GM18526 (cell line): ENCODE data around the gene LSAMP.

Source experiments
- POLR2A ChIP-seq: IDR thresholded peaks from 3 replicates; pipeline ENCODE4 v1.6.1; 2011; ENCODE audit not compliant: insufficient read length; ENCODE audit errors: extremely low read depth

Gene LSAMP

GRCh38 chr3:116124166-116124565, 321.1 kb downstream of the LSAMP start:
- TF ChIP-seq POLR2A: no peak

DNA sequence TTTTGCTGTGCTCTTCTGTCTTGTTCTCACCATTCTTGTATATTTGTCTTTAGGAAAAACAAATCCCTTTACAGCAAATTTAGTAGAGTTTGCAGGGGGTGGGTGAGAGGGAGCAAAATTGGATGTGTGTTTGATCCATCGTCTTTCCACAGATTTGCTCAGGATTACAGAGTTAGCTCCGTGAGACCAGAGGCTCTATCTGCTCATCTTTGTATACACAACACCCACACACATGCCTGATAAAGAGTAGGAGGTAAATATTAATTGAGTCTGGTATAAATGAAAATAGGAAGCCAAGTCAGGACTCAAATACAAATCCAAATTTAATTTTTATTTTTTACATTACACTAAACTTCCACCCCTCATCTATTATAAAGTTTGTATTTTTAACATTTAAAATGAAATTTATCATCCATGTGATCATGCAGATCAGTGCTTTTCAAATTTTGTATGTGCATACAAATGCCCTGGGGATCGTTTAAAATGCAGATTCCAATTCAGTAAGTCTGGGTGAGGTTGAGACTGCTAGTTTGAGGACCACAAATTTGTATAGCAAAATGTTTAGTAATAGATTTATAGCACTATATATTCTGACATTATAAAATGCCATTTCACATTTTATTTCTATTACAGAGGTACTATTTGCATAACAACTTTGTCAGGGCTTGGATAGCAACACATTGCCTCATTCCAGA, 326.7 kb downstream of the LSAMP start:
- TF ChIP-seq POLR2A: no peak

DNA sequence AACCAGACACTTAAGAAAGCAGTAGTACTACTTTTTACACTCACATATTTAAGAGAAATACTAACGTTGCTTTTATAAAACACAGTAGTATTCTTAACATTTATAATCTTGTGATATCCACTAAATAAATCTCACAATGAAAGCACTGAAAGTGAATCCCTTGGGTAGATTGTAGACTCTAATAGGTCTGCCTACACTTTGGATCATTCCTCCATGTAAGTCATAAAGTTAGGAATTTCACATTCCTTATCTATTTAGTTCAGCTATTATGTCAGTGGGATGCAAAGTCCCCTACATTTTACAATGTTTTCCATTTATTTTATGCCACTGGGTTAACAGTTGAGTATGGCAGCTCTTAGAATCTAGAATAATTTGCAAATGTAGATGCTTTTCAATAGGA, 330.7 kb downstream of the LSAMP start:
- TF ChIP-seq POLR2A: no peak

DNA sequence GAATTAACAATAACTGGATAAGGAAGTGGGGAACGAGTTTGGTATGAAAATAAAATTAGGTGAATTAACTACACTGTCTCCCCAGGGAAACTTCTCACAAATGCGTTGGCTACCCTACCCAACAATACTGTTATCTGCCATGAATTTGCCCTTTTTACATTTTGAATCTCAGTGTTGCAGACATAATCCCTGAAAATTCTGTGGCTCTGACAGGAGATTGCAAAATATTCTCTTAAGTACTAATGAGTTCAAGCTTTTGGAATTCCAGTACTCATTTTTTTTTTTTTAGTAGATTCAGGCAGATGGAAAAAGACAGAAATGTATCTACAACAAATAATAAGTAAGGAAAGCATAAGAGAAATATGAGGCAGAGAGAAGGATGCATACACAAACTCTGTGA, 332.6 kb downstream of the LSAMP start:
- TF ChIP-seq POLR2A: no peak

- no peak for TF ChIP-seq POLR2A
Observed at GRCh38 chr3:116111765-116112164, 333.5 kb downstream of the LSAMP start.

DNA sequence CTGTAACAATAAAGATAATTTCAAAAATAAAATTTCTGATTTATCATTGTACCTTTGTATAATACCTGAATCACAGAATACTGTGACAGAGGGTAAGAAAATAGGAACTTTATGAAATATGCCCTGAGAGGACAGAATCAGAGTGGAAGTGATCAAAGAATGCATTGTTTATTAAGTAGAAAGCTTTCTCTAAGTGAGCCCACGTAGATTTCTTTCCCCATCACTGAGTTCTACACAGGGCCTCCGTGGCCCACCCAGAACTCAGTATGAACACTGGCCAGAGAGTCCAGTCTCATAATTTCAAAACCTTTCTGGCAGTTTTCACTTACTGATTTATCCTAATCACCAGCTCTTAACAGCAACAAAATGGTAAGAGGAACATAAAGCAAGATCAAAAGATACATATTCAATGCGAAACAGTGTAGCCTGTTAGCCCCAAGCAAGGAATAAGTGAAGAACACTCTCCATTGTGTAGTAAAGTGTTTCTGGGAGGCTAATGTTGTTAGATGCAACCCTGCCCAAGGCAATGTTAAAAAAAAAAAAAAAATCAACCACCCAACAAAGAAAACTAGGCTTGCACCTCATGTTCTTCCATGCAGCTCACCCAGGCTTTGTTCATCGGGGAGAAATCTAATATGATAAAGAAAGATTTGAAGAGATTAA, 341.3 kb downstream of the LSAMP start:
- TF ChIP-seq POLR2A: no peak

DNA sequence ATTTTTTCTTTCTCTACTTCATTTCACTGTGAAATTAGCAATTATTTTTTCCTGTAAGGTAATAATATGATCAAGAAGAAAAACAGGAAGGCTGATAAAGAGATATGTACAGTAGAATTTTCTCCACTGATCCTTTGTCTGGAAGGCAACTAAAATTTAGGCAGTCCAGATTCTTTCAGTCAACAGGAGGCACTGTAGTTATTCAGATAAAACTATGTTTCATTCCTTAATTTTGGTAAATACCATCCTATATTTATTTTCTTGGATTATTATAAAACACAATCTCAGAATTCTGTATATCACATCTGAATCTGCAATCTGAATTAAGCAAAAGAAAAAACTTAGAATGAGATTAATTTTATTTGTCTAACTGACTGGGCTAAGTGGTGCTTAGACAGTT, 343.2 kb downstream of the LSAMP start:
- TF ChIP-seq POLR2A: no peak

DNA sequence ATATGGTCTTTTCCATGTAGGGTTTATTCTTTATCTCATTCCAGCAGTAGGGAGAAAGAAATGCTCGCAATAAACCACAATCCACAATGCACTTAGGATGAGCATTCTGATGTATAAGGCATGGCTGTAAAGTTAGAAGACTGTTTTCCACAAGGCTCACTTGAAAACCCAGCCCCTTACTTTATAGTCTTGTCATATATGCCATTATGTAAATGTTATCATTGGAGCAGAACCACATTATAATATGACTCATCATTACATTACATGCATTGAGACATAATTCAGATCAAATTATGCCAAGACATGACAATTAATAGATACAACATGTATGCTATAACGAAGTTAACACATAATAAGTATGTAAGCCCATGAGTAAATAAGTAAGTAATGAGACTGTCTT, 348.1 kb downstream of the LSAMP start:
- TF ChIP-seq POLR2A: no peak

DNA sequence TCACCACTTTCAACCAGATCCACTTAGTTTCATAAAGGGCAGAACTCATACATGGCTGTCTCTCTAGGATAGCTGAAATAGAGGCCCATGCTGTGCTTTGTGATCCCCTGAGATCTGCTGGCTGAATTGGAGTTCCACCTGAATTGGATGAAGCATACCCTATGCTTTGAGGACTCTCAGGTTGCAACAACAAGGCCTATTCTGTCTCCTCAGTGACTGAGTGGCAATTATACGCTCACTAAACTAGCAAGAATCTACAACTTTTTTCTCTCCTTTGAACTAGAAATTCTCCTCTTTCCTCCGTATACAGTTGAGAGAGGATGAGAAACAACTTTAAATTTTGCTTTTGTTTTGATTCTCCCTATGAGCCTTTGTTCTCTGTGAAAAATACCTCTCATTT, 348.7 kb downstream of the LSAMP start:
- no peak for TF ChIP-seq POLR2A

GRCh38 chr3:116093374-116093773, 351.9 kb downstream of the LSAMP start:
- TF ChIP-seq POLR2A: no peak

DNA sequence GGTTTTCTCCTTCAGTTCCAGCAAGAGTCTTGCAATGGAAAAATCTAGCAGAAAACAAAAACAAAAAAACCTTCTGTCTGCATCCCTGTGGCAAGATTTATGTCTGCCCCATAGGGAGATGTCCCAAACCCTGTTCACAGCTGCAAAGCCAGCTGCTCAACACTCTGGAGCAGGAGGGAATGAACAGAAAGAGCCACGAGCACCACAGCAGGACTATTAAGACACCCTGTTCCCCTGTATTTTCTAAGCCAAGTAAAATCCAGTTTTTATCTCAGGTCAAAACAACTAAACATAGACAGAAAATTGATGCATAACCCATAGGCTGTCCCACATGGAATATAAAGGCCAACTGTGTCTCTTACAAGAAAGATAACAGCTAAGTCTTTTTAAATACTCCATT, 357.9 kb downstream of the LSAMP start:
- TF ChIP-seq POLR2A: no peak

GRCh38 chr3:116084999-116085791, 360.1 kb downstream of the LSAMP start:
- no peak for TF ChIP-seq POLR2A

GRCh38 chr3:116083683-116084082, 361.6 kb downstream of the LSAMP start:
- no peak for TF ChIP-seq POLR2A

DNA sequence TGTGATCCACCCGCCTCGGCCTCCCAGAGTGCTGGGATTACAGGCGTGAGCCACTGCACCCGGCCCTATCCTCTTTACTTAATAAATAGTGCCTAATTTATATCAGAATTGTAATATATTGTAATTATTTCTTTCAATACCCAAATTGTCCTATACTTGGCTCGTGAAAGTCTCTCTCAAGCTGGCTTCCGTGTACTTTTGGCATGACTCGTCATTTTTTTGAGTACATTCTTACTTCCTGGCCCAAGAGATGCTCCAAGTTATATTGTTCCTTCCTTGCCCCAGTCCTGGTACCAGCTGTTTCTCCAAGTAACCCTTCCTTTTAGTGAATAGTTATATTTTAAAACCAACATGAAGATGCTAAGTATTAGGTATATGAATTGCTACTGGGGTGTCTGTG, 366.7 kb downstream of the LSAMP start:
- no peak for TF ChIP-seq POLR2A

DNA sequence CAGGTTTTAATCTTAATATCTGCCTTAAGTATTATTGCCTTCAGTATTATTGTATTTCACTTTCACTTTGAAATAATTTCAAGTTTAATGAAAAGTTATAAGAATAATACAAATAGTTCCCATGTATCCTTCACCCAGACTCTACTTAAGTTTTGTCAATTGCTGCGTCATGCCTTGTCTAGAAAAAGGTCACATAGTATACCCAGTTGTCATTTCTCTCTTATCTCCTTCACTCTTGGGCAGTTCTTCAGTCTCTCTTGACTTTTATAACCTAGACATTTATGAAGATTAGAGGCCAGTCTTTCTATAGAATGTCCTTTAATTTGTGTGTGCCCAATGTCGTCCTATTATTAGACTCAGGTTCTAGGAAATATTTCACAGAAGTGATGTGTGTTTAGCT, 367.7 kb downstream of the LSAMP start:
- TF ChIP-seq POLR2A: no peak

DNA sequence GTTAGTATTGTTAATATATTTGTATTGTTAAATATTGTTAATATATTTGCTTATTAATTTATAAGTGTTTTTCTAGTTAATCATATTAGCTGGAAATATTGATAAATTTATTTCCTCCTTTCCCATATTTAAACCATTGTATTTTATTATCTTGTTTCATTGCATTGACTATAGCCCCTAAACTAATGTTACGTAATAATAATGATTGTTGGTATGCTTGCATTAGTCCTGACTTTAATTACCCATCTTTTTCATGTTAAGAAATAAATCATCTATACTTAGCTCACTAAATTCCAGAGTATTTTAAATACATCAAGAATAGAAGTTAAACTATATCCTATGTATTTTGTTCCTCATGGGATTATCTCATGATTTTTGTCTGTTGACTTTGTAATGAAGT, 368.2 kb downstream of the LSAMP start:
- TF ChIP-seq POLR2A: no peak

GRCh38 chr3:116070061-116070460, 375.2 kb downstream of the LSAMP start:
- no peak for TF ChIP-seq POLR2A

GRCh38 chr3:116069024-116069423, 376.3 kb downstream of the LSAMP start:
- no peak for TF ChIP-seq POLR2A
